Stimulated activated CD4-positive, alpha-beta T cell treated with anti-CD3 and anti-CD28 coated beads, TNF-alpha, amount 100 ng/mL, for 48 hours (primary cell): ENCODE results near the gene SYNM.

Experiments
- DNase-seq, 3 donors: peaks; one replicate each; pipeline ENCODE4 v3.0.0-alpha.2; 2020; ENCODE audit warnings: low read depth in 3 of 3

Gene SYNM

DNA sequence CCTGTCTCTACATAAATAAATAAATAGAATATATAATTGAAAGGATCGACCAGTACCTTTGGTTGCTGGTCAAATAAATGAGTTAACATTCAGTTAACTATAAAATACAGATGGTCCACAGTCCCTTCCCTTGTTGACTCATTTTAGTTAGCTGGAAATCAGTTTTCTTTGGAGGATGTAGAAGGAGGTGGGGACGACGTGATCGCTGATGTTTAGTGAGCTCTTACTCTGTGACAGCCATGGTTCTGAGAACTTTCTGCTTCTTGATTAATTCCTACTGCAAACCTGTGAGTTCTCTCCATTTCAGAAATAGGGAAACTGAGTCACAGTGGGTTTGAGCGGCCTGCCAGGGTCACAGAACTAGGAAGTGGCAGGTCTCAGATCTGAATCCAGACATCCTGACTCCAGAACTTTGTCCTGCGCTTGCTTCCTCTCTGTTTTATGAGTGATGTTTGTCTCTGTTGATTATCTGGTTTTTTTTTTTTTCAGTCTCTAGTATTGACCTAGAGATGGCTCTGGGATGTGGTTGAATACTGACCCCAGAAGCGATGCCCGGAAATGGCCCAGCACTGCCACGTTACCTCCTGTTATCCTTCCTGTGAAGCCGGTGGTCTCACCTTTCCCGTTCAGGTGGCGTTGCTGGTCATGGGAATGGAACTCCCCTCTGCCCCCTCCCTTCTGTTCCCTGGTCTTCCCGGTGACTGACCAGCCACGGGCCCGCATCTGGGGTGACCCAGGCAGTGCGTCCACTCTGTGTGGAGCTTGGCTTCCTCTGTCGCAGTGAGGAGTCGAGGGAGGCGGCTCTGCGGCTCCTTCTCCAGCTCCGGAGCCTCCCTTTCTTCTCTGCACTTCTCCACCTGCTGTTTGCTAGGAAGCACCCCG, 18.2 kb downstream of the SYNM start:
- DNase-seq = no peak

DNA sequence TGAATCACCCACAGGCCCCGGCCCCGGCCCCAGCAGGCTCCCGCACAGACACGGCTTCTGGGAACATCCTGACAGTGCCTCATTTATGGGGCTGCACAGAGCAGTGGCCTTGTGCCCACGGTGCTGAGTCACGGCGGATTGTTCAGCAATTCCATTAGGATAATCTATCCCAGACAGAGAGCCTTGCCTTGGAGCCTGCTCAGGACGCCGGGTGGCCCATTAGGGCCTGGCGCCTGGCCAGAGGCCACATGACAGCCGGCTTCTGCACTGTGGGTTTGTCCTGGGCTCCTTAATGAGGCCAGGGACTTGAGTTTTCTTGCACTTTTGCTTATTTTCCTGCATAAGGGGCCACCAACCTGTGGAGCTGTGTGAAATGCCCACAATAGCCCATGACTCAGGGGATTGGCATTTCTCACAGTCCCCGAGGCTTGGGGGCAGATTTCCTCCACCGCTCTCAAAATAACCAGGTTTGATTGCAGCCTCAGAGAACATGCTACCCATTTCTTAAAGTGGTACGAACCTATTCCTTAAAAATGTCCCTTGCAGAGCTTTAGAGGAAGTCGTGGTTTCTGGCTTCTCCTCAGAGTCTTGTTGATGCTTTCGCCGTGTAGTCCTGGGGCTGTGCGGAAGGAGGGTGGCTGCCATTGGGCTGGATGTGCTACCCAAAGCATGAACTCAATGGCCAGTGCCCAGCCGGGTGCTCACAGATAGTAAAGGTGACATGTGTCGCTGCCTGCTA, 19.0 kb downstream of the SYNM start:
- DNase-seq = no peak

- DNase-seq = no peak
Observed at GRCh38 chr15:99124641-99125040, 19.8 kb downstream of the SYNM start.

DNA sequence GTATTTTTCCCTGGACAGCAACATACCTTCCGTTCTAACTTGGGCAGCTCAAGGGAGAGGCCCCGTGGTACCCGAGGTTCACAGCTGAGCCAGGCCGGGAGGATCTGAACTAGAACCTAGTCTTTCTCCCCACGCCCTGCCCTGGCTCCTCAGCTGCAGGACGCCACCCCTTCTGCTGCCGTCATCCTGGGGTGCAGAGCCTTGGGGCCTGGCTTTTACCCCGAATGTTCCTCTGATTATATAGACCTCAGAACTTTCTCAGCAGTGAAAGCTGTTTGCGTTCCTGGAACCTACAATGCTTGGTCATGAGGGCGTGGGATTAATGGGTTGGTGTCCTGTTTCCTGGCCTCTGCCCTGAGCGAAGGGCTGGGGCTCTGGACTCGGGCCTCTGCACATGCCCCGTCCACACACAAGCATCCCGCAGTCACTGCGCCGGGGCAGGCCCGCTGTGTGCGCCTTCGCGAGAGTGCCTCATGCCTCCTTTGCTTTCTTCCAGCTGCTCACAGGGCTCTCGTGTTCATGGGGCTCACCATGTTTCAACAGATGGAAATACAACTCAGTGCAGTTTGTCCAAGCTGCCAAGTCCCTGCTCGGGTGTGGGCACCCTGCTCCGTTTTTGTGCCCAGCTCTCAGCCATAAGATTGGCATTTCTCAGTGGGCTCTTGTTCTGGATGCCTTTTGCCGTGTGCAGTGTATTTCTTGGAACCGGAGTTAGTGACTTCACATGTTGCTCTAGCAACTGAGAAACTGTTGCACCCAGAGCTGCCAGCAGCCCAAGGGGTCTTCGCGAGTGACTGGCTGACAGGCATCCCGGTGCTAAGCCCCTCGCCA, 20.4 kb downstream of the SYNM start:
- DNase-seq = no peak

DNA sequence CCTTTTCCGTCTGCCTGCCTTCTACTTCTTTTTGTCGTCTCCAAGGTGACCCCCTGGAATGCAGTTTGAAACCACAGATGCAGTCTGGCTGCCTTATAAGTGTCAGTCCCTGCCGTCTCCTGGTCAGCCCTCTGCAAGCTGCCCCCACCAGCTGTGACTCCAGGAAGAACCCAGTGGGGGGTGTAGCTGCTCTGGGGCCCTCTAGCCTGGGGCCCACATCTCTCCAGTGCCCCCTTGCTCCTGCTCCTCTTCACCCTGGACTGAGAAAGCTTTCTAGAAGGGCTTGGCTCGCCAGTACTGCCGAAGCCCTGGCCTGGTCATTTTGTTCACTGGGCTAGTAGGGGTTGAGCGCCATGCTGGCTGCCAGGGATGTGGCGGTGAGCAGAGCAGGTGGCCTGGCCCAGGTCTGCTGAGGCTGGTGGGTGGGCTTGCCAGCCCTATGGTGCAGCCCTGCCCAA, 21.3 kb downstream of the SYNM start:
- DNase-seq = no peak

DNA sequence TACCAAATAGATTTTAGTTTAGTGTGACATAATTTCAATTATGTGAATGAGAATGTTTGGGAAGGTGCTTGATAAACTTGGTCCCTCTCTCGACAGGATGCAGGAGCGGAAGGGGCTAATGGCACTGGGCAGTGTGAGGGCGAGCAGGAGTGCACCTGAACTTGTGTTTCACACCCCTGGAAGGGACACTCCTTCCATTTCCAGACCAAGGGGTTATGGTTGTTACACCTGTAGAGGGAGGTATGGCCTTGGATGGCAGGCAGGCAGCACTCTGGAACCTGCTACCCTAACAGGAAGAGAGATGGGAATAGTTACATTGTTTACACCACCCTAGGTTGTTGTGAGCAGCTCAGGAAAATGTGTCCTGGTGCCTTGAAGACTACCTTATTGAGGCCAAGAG, 22.1 kb downstream of the SYNM start:
- DNase-seq = no peak

DNA sequence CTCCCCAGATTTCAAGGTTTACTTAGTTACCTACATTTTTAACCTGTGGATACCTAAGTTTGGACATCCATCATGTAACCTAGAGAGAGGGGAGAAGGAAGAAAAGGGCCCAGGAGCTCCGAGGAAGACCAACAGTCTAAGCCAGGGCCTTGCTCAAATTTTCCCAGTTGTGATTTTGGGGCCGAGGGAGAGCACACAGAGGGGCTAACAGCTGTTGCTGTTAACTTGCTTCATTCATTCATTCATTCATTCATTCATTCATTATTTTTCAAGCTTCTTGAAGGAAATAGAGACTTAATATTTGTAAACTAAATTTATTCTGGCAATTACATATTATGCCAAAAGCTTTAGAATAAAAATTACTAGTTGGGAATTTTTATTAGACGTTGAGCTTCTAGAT, 22.9 kb downstream of the SYNM start:
- no peak for DNase-seq

GRCh38 chr15:99128411-99128810, 23.5 kb downstream of the SYNM start:
- no peak for DNase-seq

DNA sequence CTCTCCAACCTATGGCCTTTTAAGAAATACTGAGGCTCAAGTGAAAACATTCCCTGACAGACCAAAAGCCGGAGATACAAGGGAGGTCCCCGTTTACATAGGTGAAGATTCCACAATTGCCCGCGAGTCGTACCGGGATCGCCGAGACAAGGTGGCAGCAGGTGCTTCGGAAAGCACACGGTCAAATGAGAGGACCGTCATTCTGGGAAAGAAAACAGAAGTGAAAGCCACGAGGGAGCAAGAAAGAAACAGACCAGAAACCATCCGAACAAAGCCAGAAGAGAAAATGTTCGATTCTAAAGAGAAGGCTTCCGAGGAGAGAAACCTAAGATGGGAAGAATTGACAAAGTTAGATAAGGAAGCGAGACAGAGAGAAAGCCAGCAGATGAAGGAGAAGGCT, 24.8 kb downstream of the SYNM start:
- no peak for DNase-seq

DNA sequence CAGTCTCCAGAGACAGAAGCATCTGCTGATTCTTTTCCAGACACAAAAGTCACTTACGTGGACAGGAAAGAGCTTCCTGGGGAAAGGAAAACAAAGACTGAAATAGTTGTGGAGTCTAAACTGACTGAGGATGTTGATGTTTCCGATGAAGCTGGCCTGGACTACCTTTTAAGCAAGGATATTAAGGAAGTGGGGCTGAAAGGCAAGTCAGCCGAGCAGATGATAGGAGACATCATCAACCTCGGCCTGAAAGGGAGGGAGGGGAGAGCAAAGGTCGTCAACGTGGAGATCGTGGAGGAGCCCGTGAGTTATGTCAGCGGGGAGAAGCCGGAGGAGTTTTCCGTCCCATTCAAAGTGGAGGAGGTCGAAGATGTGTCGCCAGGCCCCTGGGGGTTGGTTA, 25.4 kb downstream of the SYNM start:
- DNase-seq = no peak

- no peak for DNase-seq
Observed at GRCh38 chr15:99130765-99131440, 26.0 kb downstream of the SYNM start.

GRCh38 chr15:99131441-99132023, 26.7 kb downstream of the SYNM start:
- no peak for DNase-seq

DNA sequence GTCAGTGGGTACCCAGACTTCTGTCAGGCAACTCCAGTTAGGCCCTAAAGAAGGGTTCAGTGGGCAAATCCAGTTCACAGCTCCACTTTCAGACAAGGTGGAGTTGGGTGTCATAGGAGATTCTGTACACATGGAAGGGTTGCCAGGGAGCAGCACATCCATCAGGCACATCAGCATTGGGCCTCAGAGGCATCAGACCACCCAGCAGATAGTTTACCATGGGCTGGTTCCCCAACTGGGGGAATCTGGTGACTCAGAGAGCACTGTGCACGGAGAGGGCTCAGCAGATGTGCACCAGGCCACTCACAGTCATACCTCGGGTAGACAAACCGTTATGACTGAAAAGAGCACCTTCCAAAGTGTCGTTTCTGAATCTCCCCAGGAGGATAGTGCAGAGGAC, 27.2 kb downstream of the SYNM start:
- DNase-seq = no peak

DNA sequence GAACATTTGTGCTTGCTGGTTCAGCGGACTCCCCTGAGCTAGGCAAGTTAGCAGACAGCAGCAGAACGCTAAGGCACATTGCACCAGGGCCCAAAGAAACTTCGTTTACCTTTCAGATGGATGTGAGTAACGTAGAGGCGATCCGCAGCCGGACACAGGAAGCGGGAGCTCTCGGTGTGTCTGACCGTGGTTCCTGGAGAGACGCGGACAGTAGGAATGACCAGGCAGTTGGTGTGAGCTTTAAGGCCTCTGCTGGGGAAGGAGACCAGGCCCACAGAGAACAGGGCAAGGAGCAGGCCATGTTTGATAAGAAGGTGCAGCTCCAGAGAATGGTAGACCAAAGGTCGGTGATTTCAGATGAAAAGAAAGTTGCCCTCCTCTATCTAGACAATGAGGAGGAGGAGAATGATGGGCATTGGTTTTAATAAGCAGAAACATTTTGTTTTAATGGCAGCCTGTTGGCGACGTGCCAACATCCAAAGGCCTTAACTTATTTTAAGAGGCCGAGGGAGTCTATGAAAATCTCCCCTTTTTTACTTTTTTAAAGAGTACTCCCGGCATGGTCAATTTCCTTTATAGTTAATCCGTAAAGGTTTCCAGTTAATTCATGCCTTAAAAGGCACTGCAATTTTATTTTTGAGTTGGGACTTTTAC, 27.9 kb downstream of the SYNM start:
- DNase-seq = no peak

DNA sequence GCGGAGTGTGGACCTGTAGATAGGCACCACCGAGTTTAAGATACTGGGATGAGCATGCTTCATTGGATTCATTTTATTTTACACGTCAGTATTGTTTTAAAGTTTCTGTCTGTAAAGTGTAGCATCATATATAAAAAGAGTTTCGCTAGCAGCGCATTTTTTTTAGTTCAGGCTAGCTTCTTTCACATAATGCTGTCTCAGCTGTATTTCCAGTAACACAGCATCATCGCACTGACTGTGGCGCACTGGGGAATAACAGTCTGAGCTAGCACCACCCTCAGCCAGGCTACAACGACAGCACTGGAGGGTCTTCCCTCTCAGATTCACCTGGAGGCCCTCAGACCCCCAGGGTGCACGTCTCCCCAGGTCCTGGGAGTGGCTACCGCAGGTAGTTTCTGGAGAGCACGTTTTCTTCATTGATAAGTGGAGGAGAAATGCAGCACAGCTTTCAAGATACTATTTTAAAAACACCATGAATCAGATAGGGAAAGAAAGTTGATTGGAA, 29.5 kb downstream of the SYNM start:
- DNase-seq = no peak

GRCh38 chr15:99135194-99135593, 30.3 kb downstream of the SYNM start:
- no peak for DNase-seq

GRCh38 chr15:99137111-99137546, 32.2 kb downstream of the SYNM start:
- DNase-seq = no peak

DNA sequence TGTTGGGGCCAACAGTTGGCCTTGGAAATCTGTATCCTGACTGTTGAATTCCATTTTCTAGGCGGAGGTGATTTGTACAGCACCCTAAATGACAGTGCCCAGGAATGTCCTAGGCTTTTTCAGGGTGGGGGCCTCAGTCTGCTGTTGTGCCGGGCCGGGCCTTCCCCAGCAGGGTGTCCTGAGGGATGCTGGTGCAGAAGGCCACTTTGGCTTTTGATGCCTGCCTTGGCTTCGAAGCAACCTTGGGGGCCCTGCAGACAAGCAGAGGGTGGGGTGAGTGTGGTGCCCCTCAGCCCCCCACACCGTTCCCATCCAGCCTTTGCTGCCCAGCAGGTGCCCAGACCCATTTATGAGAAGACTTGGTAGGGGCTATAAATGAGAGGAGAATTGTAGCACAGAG, 33.0 kb downstream of the SYNM start:
- no peak for DNase-seq

- DNase-seq = no peak
Observed at GRCh38 chr15:99138491-99138982, 33.7 kb downstream of the SYNM start.

- no peak for DNase-seq
Observed at GRCh38 chr15:99139276-99139675, 34.4 kb downstream of the SYNM start.
